ENCODE data around the gene SLC1A7. TPM values are rescaled to one million over a fixed set of nuclear protein-coding genes. Genes with fewer than 3 reads are reported as not detected.

SLC1A7 gene
- polyA plus RNA-seq, 1 donor from 2014 or later, result not detected

- Histone ChIP-seq H3K4me2 (ENCODE audit: low read length) (no peak overlapping the region), H3K27me3 (ENCODE audit: insufficient read depth, low read depth, low read length) (no peaks in the 10 kb centered on the region), H4K20me1 (ENCODE audit: insufficient read depth) (no peaks in the 10 kb centered on the region), H3F3A (ENCODE audit: insufficient read depth, low read length, poor library complexity, severe bottlenecking) (no peaks in the 10 kb centered on the region), H2AFZ (ENCODE audit: low read depth, low read length) (no peak overlapping the region), H3K9me3 (ENCODE audit: low read length) (no peaks in the 10 kb centered on the region), H3K4me3 (ENCODE audit: low read length) (no peak overlapping the region), H3K36me3 (ENCODE audit: insufficient read depth, low read length) (no peaks in the 10 kb centered on the region), H3K9me2 (ENCODE audit: insufficient read depth, low read length) (no peaks in the 10 kb centered on the region), H3K27ac (ENCODE audit: low read length) (no peak overlapping the region), H3K79me2 (replicated peaks; ENCODE audit: insufficient read depth, low read length) (no peaks in the 10 kb centered on the region), H3K9ac (ENCODE audit: low read length) (no peak overlapping the region)
- no peak for TF ChIP-seq REST (IDR thresholded peaks at IDR 0.05; ENCODE audit: borderline replicate concordance)
- TF ChIP-seq, protein P1, sequence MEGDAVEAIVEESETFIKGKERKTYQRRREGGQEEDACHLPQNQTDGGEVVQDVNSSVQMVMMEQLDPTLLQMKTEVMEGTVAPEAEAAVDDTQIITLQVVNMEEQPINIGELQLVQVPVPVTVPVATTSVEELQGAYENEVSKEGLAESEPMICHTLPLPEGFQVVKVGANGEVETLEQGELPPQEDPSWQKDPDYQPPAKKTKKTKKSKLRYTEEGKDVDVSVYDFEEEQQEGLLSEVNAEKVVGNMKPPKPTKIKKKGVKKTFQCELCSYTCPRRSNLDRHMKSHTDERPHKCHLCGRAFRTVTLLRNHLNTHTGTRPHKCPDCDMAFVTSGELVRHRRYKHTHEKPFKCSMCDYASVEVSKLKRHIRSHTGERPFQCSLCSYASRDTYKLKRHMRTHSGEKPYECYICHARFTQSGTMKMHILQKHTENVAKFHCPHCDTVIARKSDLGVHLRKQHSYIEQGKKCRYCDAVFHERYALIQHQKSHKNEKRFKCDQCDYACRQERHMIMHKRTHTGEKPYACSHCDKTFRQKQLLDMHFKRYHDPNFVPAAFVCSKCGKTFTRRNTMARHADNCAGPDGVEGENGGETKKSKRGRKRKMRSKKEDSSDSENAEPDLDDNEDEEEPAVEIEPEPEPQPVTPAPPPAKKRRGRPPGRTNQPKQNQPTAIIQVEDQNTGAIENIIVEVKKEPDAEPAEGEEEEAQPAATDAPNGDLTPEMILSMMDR (IDR thresholded peaks at IDR 0.05; ENCODE audit: poor library complexity, severe bottlenecking), result no peak
- no peak for TF ChIP-seq MXI1 (conservative IDR thresholded peaks at IDR 0.05; ENCODE audit: poor library complexity, severe bottlenecking)
- no peak for TF ChIP-seq RAD21 (conservative IDR thresholded peaks at IDR 0.05)
- no peak for TF ChIP-seq TAF1 (IDR thresholded peaks at IDR 0.05; ENCODE audit: low read depth)
- TF ChIP-seq POLR2AphosphoS5 (IDR thresholded peaks at IDR 0.05), result no peak
- no peak for TF ChIP-seq SMC3 (conservative IDR thresholded peaks at IDR 0.05; ENCODE audit: poor library complexity)
- TF ChIP-seq EP300 (conservative IDR thresholded peaks at IDR 0.05; ENCODE audit: poor library complexity, severe bottlenecking), result no peak
- TF ChIP-seq EZH2 (IDR thresholded peaks at IDR 0.05; ENCODE audit: borderline replicate concordance, insufficient read depth, low read length, poor library complexity, severe bottlenecking), result no peak
Measured at GRCh38 chr1:53092659-53093450, 49.6 kb downstream of the SLC1A7 start.

DNA sequence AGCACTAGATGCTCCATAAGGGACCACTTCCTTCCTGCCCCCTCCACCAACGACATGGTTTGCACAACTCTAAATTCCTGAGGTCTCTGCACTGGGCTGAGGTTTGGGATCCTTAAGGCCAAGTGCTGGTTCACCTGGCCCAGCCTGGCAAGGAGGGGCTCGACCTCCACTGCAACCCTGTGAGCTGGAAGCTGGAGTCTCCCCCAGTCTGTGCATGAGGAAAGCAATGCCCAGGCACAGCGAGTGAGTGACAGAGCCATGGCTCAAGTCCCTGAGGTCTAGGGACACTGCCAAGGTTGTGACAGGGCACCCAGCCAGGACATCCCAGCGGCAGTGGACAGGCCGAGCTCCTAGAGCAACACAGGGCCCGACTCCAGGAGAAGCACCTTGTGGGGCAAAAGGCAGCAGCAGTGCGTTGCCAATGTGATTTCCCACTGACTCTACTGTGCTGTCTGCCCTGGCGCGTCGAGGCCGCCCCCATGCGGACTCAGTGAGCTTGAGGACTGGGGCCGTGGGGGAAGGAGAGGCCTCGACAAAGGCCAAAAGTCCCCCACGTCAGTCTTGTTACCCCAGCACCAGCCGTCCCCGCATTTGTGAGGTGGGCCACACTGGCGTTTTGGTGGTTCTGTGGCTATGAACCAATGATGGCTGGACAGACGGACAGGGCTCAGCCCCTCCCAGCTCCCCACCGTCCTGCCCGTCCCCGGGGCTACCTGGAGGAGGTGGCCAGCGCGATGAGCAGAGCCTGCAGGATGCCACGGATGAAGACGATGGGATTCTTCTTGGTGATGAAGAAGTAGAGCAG lies 50.4 kb downstream of the SLC1A7 start:
- Histone ChIP-seq H4K20me1 (ENCODE audit: insufficient read depth) (no peaks in the 10 kb centered on the region), H3K4me2 (ENCODE audit: low read length) (no peak overlapping the region), H3K9ac (ENCODE audit: low read length) (no peak overlapping the region), H3F3A (ENCODE audit: insufficient read depth, low read length, poor library complexity, severe bottlenecking) (no peaks in the 10 kb centered on the region), H3K9me2 (ENCODE audit: insufficient read depth, low read length) (no peaks in the 10 kb centered on the region), H3K27ac (ENCODE audit: low read length) (no peak overlapping the region), H2AFZ (ENCODE audit: low read depth, low read length) (no peak overlapping the region), H3K4me3 (ENCODE audit: low read length) (no peak overlapping the region), H3K79me2 (replicated peaks; ENCODE audit: insufficient read depth, low read length) (no peaks in the 10 kb centered on the region), H3K36me3 (ENCODE audit: insufficient read depth, low read length) (no peaks in the 10 kb centered on the region), H3K27me3 (ENCODE audit: insufficient read depth, low read depth, low read length) (no peaks in the 10 kb centered on the region), H3K9me3 (ENCODE audit: low read length) (no peaks in the 10 kb centered on the region)
- TF ChIP-seq SMC3 (conservative IDR thresholded peaks at IDR 0.05; ENCODE audit: poor library complexity), result no peak
- no peak for TF ChIP-seq RAD21 (conservative IDR thresholded peaks at IDR 0.05)
- TF ChIP-seq EZH2 (IDR thresholded peaks at IDR 0.05; ENCODE audit: borderline replicate concordance, insufficient read depth, low read length, poor library complexity, severe bottlenecking), result no peak
- no peak for TF ChIP-seq MXI1 (conservative IDR thresholded peaks at IDR 0.05; ENCODE audit: poor library complexity, severe bottlenecking)
